Osteocyte (in vitro differentiated cells): ENCODE measurements around the gene ANTKMT. TPM values are rescaled to one million over a fixed set of nuclear protein-coding genes. Genes with fewer than 3 reads are reported as not detected.
"Not testable (repeated sequence)": the region's sequence is repeated elsewhere in the genome, so short reads cannot be mapped to it uniquely, and the experiment has no call there.

Source experiments
- DNase-seq: peaks from one replicate; pipeline ENCODE4 v3.0.0; 2021; ENCODE audit warnings: mixed read lengths; ENCODE audit not compliant: unreplicated experiment; ENCODE audit errors: extremely low spot score
- H3K27ac Mint-ChIP-seq: one replicate; pipeline ENCODE4 v1.8.0; 2021; ENCODE audit warnings: mild to moderate bottlenecking, mixed read lengths; ENCODE audit not compliant: unreplicated experiment
- H3K27me3 Mint-ChIP-seq: one replicate; pipeline ENCODE4 v1.8.0; 2021; ENCODE audit warnings: mixed read lengths; ENCODE audit not compliant: unreplicated experiment
- H3K36me3 Mint-ChIP-seq: one replicate; pipeline ENCODE4 v1.8.0; 2021; ENCODE audit warnings: mixed read lengths; ENCODE audit not compliant: unreplicated experiment
- H3K4me1 Mint-ChIP-seq: one replicate; pipeline ENCODE4 v1.8.0; 2021; ENCODE audit warnings: mixed read lengths; ENCODE audit not compliant: unreplicated experiment
- H3K4me3 Mint-ChIP-seq: one replicate; pipeline ENCODE4 v1.8.0; 2021; ENCODE audit warnings: mild to moderate bottlenecking, moderate library complexity, mixed read lengths; ENCODE audit not compliant: unreplicated experiment
- H3K9me3 Mint-ChIP-seq: one replicate; pipeline ENCODE4 v1.8.0; 2021; ENCODE audit warnings: mixed read lengths; ENCODE audit not compliant: unreplicated experiment
- CTCF ChIP-seq: fragments of 200-600 bp; sonication (generic); IDR thresholded peaks from 2 replicates; pipeline ENCODE4 v1.5.0; 2021; ENCODE audit warnings: antibody characterized with exemption, mild to moderate bottlenecking, moderate library complexity
- total RNA-seq: library from RNA; stranded (reverse); gene quantifications from 2 replicates; pipeline ENCODE4 v1.2.1, GENCODE V29; 2021

Gene ANTKMT
- total RNA-seq, 1 donor from 2014 or later, result 41.7 TPM

DNA sequence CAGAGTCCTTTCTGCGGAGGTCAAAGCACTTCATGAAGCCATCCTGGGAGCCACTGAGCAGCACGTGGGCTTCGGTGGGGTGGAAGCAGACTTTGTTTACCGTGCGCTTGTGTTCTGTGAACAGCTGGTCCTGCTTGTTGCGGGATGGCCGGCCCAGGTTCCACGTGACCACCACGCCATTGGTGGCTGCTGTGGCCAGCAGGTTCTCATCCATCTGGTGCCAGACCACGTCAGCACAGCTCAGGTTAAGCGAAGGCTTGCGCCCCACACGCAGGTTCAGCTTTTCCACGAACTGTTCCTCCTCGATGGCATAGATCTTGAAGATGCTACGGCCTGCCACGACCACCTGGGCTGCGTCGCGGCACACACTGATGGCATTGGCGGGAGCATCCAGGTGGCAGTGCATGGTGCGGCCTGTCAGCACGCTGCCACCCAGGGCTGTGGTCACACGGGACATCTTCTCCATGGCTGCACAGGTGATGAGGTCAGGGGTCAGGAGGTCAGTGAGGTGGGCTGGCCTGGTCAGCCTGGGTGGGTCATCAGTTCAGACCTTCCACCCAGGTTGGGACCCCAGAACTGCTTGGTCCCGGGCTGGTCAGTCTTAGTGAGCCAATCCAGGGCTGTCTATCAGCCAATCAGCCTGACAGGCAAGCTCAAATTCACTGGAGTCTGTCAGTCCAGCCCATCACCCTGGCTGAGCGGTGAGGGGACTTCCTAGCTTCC, 31.6 kb upstream of the ANTKMT start:
- H3K4me3 Mint-ChIP-seq, result peak overlapping the region; percentile 87
- no peak for TF ChIP-seq CTCF
- no peak for DNase-seq
- peak overlapping the region; percentile 84 for H3K27ac Mint-ChIP-seq
- no peaks in the 10 kb centered on the region for H3K9me3 Mint-ChIP-seq
- peaks cover 19% of the 10 kb centered on the region for H3K4me1 Mint-ChIP-seq
- H3K36me3 Mint-ChIP-seq, result peaks cover 3% of the 10 kb centered on the region
- H3K27me3 Mint-ChIP-seq, result peaks cover 13% of the 10 kb centered on the region

DNA sequence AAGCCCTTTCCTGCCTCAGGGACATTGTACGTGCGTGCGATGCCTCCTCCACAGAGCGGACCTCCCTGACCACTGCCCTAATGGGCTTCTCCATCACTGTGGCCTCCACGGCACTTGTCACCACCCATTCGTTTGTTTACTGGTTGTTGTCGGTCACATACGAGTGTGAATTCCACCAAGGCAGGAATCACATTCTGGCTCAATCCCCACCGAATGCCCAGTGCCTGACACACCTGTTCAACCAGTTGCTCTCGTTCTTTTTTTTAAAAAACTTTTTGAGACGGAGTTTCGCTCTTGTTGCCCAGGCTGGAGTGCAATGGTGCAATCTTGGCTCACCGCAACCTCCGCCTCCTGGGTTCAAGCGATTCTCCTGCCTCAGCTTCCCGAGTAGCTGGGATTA, 29.7 kb upstream of the ANTKMT start:
- H3K9me3 Mint-ChIP-seq, DNase-seq, H3K36me3 Mint-ChIP-seq, H3K27ac Mint-ChIP-seq: not testable (repeated sequence)
- H3K4me1 Mint-ChIP-seq, result peaks cover 17% of the 10 kb centered on the region
- peak overlapping the region; percentile 58 for H3K4me3 Mint-ChIP-seq
- peaks cover 23% of the 10 kb centered on the region for H3K27me3 Mint-ChIP-seq

DNA sequence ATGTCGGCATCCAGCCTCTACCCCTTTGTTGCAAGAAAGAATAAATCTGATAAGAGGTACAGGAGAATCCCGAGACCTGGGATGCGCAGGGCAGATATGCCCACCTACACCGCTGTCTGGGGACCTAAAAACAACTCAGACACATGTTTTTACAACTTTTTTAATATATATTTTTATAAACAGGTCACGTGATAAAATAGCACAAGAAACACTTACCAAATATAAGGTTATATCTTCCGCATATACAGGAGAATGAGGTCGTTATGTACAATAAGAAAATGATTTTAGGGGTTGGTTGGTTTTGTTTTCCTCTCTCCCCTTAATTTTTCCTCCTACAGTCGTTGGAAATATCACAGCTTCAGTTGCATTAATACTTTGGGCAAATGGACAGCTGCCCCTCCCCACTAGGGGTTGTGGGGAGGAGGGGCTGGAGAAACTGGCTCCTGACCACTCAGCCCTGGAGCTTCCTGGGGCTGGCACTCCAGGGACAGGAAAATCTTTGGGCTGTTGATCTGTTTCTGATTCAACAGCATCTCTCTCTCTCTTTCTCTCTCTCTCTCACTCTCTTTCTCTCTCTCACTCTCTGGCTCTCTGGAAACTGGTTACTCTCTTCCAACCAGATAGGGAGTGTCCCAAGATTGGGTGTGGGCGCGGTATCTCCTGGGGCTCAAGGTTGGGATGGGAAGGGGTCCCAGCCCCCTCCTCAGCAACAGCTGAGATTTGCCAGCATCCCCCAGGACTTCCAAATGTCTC, 28.4 kb upstream of the ANTKMT start:
- H3K4me3 Mint-ChIP-seq, result no peak overlapping the region
- no peak overlapping the region for H3K27ac Mint-ChIP-seq
- peaks cover 29% of the 10 kb centered on the region for H3K27me3 Mint-ChIP-seq
- H3K4me1 Mint-ChIP-seq, result peaks cover 17% of the 10 kb centered on the region
- H3K36me3 Mint-ChIP-seq, result no peaks in the 10 kb centered on the region
- no peaks in the 10 kb centered on the region for H3K9me3 Mint-ChIP-seq
- DNase-seq, result no peak
- no peak for TF ChIP-seq CTCF

- Mint-ChIP-seq H3K4me3 (no peak overlapping the region), H3K4me1 (peaks cover 17% of the 10 kb centered on the region), H3K9me3 (no peaks in the 10 kb centered on the region), H3K36me3 (no peaks in the 10 kb centered on the region), H3K27ac (no peak overlapping the region), H3K27me3 (peaks cover 29% of the 10 kb centered on the region)
- no peak for TF ChIP-seq CTCF
- no peak for DNase-seq
These were observed 27.6 kb upstream of the ANTKMT start for GRCh38 chr16:693364-693763.

DNA sequence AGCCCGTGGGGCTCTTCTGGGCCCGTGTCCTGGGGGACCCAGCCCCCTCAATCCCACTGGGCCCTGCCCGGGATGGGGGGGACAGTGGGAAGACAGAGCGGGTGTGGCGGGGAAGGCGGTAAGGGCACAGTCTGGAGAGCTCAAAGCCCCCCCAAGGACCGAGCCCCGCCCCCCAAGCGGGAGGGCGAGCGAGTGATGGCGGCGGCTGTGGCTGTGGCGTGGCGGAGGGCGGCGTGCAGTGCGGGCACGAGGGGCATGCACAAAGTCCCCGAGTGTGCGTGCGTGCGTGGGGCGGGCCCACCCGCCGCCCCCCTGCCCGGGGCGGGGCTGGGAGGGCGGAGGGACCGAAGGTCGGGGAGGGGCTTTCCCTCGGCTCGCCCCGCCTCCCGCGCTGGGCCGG, 27.2 kb upstream of the ANTKMT start:
- no peak for TF ChIP-seq CTCF
- H3K27ac Mint-ChIP-seq, result no peak overlapping the region
- H3K4me3 Mint-ChIP-seq, result no peak overlapping the region
- no peaks in the 10 kb centered on the region for H3K36me3 Mint-ChIP-seq
- no peak for DNase-seq
- H3K9me3 Mint-ChIP-seq, result no peaks in the 10 kb centered on the region
- H3K27me3 Mint-ChIP-seq, result peaks cover 29% of the 10 kb centered on the region
- H3K4me1 Mint-ChIP-seq, result peaks cover 16% of the 10 kb centered on the region
